Uterus (tissue), 4 donors: ENCODE results near the gene DUSP1. TPM values are rescaled to one million over a fixed set of nuclear protein-coding genes. Genes with fewer than 3 reads are reported as not detected.

Source experiments
- DNase-seq, 2 donors: peaks; one replicate each; pipeline ENCODE4 v3.0.0-alpha.2; 2019 to 2020
- H3K27ac ChIP-seq, 2 donors: fragments of 200-600 bp; sonication (generic); 1 replicate in 1 of 2; 2 replicates in 1 of 2; pipeline ENCODE4 v1.5.1; 2016 to 2018
- H3K27me3 ChIP-seq, 2 donors: fragments of 200-600 bp; sonication (generic); one replicate each; pipeline ENCODE4 v1.5.1; 2018 to 2019; ENCODE audit warnings: control low read depth in 1 of 2
- H3K36me3 ChIP-seq, 2 donors: fragments of 200-600 bp; sonication (generic); one replicate each; pipeline ENCODE4 v1.5.1; 2019; ENCODE audit warnings: control low read depth in 1 of 2
- H3K4me1 ChIP-seq, 2 donors: fragments of 200-600 bp; sonication (generic); one replicate each; pipeline ENCODE4 v1.5.1; 2018 to 2019; ENCODE audit warnings: control low read depth in 1 of 2
- H3K4me3 ChIP-seq, 2 donors: fragments of 200-600 bp; sonication (generic); 1 replicate in 1 of 2; 2 replicates in 1 of 2; pipeline ENCODE4 v1.5.1; 2018 to 2019; ENCODE audit warnings: mild to moderate bottlenecking in 1 of 2
- H3K9me3 ChIP-seq, 2 donors: fragments of 200-600 bp; sonication (generic); one replicate each; pipeline ENCODE4 v1.5.1; 2019; ENCODE audit warnings: control low read depth in 1 of 2
- CTCF ChIP-seq, 4 experiments: fragments of 200-600 bp in 2 of 4; fragments of 450-650 bp in 2 of 4; sonication (generic) in 2 of 4; IDR thresholded peaks; one replicate each; pipeline ENCODE4 v1.5.1; 2016 to 2019; ENCODE audit warnings: antibody characterized with exemption in 4 of 4, mild to moderate bottlenecking in 2 of 4, moderate library complexity in 1 of 4
- POLR2A ChIP-seq, 2 donors: fragments of 450-650 bp; IDR thresholded peaks; one replicate each; pipeline ENCODE4 v1.6.1; 2016; ENCODE audit warnings: antibody characterized with exemption in 2 of 2, mild to moderate bottlenecking in 1 of 2, moderate library complexity in 1 of 2
- intact Hi-C: fragments of 100-400 bp; cut with DNase I; formaldehyde crosslinking; loops from one replicate; pipeline ENCODE4 v1.15.1; 2023; ENCODE audit warnings: low total_unique reads
- total RNA-seq, 4 donors: library from RNA; depleted of rRNA in 3 of 4; stranded (reverse); fragments of >200 nt in 3 of 4; gene quantifications; one replicate each; pipeline versions ENCODE4 v1.1.0 to v1.2.4, GENCODE V29; 2014 to 2023
- donor health status: DM: yes; HTN: yes; CAD: no.

Gene DUSP1
- total RNA-seq, 4 donors from 2014 or later: 189 to 2,046 (median 515) TPM

- DNase-seq: no peak
- no peak for TF ChIP-seq CTCF (IDR thresholded peaks at IDR 0.05)
- no peak for TF ChIP-seq POLR2A (IDR thresholded peaks at IDR 0.05)
- no peaks in the 10 kb centered on the region for H3K9me3 ChIP-seq
- H3K27me3 ChIP-seq: no peaks in the 10 kb centered on the region
- intact Hi-C loops: no loop called here
- H3K4me1 ChIP-seq: peaks cover 0 to 6% of the 10 kb centered on the region in 2 donors
- H3K27ac ChIP-seq: no peak overlapping the region
- H3K4me3 ChIP-seq: no peak overlapping the region
- H3K36me3 ChIP-seq: no peaks in the 10 kb centered on the region
These were observed 17.9 kb downstream of the DUSP1 start for GRCh38 chr5:172753101-172753500.

- no peak overlapping the region for H3K4me3 ChIP-seq
- no peak overlapping the region for H3K27ac ChIP-seq
- no peak for DNase-seq
- H3K4me1 ChIP-seq: peaks cover 0 to 6% of the 10 kb centered on the region in 2 donors
- H3K36me3 ChIP-seq: no peaks in the 10 kb centered on the region
- no peak for TF ChIP-seq POLR2A (IDR thresholded peaks at IDR 0.05)
- no peak for TF ChIP-seq CTCF (IDR thresholded peaks at IDR 0.05)
- intact Hi-C loops: no loop called here
- no peaks in the 10 kb centered on the region for H3K27me3 ChIP-seq
- H3K9me3 ChIP-seq: no peaks in the 10 kb centered on the region
These were observed 19.1 kb downstream of the DUSP1 start for GRCh38 chr5:172751761-172752510.

- H3K27ac ChIP-seq: peak overlapping the region; percentile 73 to 82
- intact Hi-C loops: no loop called here
- TF ChIP-seq CTCF (IDR thresholded peaks at IDR 0.05) (no peak), POLR2A (IDR thresholded peaks at IDR 0.05) (no peak)
These were observed 20.9 kb downstream of the DUSP1 start for GRCh38 chr5:172749881-172750633.

GRCh38 chr5:172749076-172749475 lies 21.9 kb downstream of the DUSP1 start:
- no peaks in the 10 kb centered on the region for H3K9me3 ChIP-seq
- peaks cover 0 to 6% of the 10 kb centered on the region in 2 donors for H3K4me1 ChIP-seq
- no peaks in the 10 kb centered on the region for H3K27me3 ChIP-seq
- peak overlapping the region; percentile 73 to 82 for H3K27ac ChIP-seq
- no peak overlapping the region for H3K4me3 ChIP-seq
- no peaks in the 10 kb centered on the region for H3K36me3 ChIP-seq
- TF ChIP-seq POLR2A (IDR thresholded peaks at IDR 0.05) (no peak), CTCF (IDR thresholded peaks at IDR 0.05) (no peak)
- no peak for DNase-seq
- intact Hi-C loops: no loop called here

More at GRCh38 chr5:172749881-172750633, 20.9 kb downstream of the DUSP1 start:
- no peaks in the 10 kb centered on the region for H3K9me3 ChIP-seq
- H3K36me3 ChIP-seq: no peaks in the 10 kb centered on the region
- no peak overlapping the region for H3K4me3 ChIP-seq
- DNase-seq: peak; percentile 61 to 62
- H3K27me3 ChIP-seq: no peaks in the 10 kb centered on the region
- H3K4me1 ChIP-seq: peaks cover 0 to 6% of the 10 kb centered on the region in 2 donors

GRCh38 chr5:172748341-172748843 lies 22.6 kb downstream of the DUSP1 start:
- intact Hi-C loops: no loop called here
- peak overlapping the region; percentile 73 to 82 for H3K27ac ChIP-seq
- H3K36me3 ChIP-seq: no peaks in the 10 kb centered on the region
- H3K9me3 ChIP-seq: no peaks in the 10 kb centered on the region
- DNase-seq: peak; percentile 65 to 66
- no peak overlapping the region for H3K4me3 ChIP-seq
- no peaks in the 10 kb centered on the region for H3K27me3 ChIP-seq
- peaks cover 0 to 6% of the 10 kb centered on the region in 2 donors for H3K4me1 ChIP-seq
- TF ChIP-seq CTCF (IDR thresholded peaks at IDR 0.05) (no peak), POLR2A (IDR thresholded peaks at IDR 0.05) (peak in 1 of 2 donors; percentile 30)
